Heart left ventricle (tissue), 16 donors: Measurements from ENCODE around the gene TNFAIP8L3. TPM values are rescaled to one million over a fixed set of nuclear protein-coding genes. Genes with fewer than 3 reads are reported as not detected.
"Not testable (repeated sequence)": the region's sequence is repeated elsewhere in the genome, so short reads cannot be mapped to it uniquely, and the experiment has no call there.

Source experiments
- ATAC-seq, 4 donors: fragments of 200-7000 bp; cut with Tn5 transposase; one replicate each; pipeline ENCODE4 v1.9.1; 2020 to 2022; ENCODE audit warnings: moderate library complexity in 4 of 4, mild to moderate bottlenecking in 3 of 4, moderate number of reproducible peaks in 1 of 4
- DNase-seq, 5 donors: peaks; one replicate each; pipeline ENCODE4 v3.0.0-alpha.2; 2020
- H3K27ac ChIP-seq, 12 donors: fragments of 200-600 bp; sonication (generic) in 4 of 12; one replicate each; pipeline versions ENCODE4 v1.5.0 to v1.8.0; 2016 to 2022; ENCODE audit warnings: mild to moderate bottlenecking in 2 of 12
- H3K27me3 ChIP-seq, 9 donors: fragments of 200-600 bp; sonication (generic) in 2 of 9; one replicate each; pipeline versions ENCODE4 v1.5.1 to v1.8.0; 2016 to 2022; ENCODE audit warnings: mild to moderate bottlenecking in 3 of 9
- H3K36me3 ChIP-seq, 9 donors: fragments of 200-600 bp; sonication (generic) in 2 of 9; one replicate each; pipeline versions ENCODE4 v1.5.0 to v1.8.0; 2018 to 2022; ENCODE audit warnings: mild to moderate bottlenecking in 2 of 9
- H3K4me1 ChIP-seq, 12 donors: fragments of 200-600 bp; sonication (generic) in 4 of 12; one replicate each; pipeline versions ENCODE4 v1.5.0 to v1.8.0; 2016 to 2022; ENCODE audit warnings: mild to moderate bottlenecking in 3 of 12
- H3K4me3 ChIP-seq, 12 donors: fragments of 200-600 bp; sonication (generic) in 4 of 12; one replicate each; pipeline versions ENCODE4 v1.5.0 to v1.8.0; 2017 to 2022; ENCODE audit warnings: mild to moderate bottlenecking in 9 of 12, moderate library complexity in 4 of 12
- H3K9me3 ChIP-seq, 12 donors: fragments of 200-600 bp; sonication (generic) in 4 of 12; one replicate each; pipeline versions ENCODE4 v1.5.0 to v1.8.0; 2016 to 2022; ENCODE audit warnings: mild to moderate bottlenecking in 1 of 12
- CTCF ChIP-seq, 12 donors: fragments of 200-600 bp; sonication (generic) in 4 of 12; IDR thresholded peaks; one replicate each; pipeline versions ENCODE4 v1.5.0 to v1.8.0; 2018 to 2022; ENCODE audit warnings: antibody characterized with exemption in 12 of 12, mild to moderate bottlenecking in 5 of 12
- POLR2A ChIP-seq, 2 donors: fragments of 450-650 bp; IDR thresholded peaks; one replicate each; pipeline ENCODE4 v1.6.1; 2017; ENCODE audit warnings: antibody characterized with exemption in 2 of 2, mild to moderate bottlenecking in 2 of 2, moderate library complexity in 2 of 2
- WGBS, 4 donors: extraction: QIAGEN DNeasy Blood & Tissue Kit in 2 of 4; methylation state at CpG; one replicate each; pipeline versions ENCODE4 v1.1.5 to v1.1.7; 2013 to 2018; 5-methylcytosine and 5-hydroxymethylcytosine counted together
- intact Hi-C, 10 donors: fragments of 100-400 bp; cut with DNase I; formaldehyde crosslinking; loops; one replicate each; pipeline versions ENCODE4 v1.11.1 to v1.14.2; 2022
- long read RNA-seq, 3 donors: library from polyadenylated mRNA; unstranded; transcript quantifications; one replicate each; pipeline ENCODE4 v2.0.0, GENCODE V29; 2020 to 2021
- polyA plus RNA-seq, 2 donors: library from polyadenylated mRNA; stranded (reverse); fragments of 200-250 nt; gene quantifications; one replicate each; pipeline ENCODE4 v1.2.3, GENCODE V29; 2013
- total RNA-seq, 9 donors: library from RNA; depleted of rRNA in 2 of 9; stranded (reverse); fragments of >200 nt in 2 of 9; fragmentation: NEBNext Ultra II Directional in 3 of 9; extraction: Animal tissue kit (Norgen Biotek cat#: 25700) in 3 of 9; gene quantifications; one replicate each; pipeline versions ENCODE4 v1.1.0 to v1.2.4, GENCODE V29; 2016 to 2023
- donor health status: ischemic (EF 13 %, LVEDD 7.1; RV severe dilation, severe dysfunction).
- donor health status: healthy with polysubstance abuse.
- donor health status: DM: no; HTN: yes; CAD: no.
- donor health status: DM: no; HTN: no; CAD: no.
- donor health status: ischemic (EF 25% LVEDD 6.9; RV normal size, moderate dysfunction).
- donor health status: ischemic (EF 25% LVEDD 5.7; RV mildly dilated, moderate dysfunction).
- donor health status: healthy.
- donor health status: DM: yes; HTN: yes; CAD: no.
- donor health status: ischemic (EF 35%, LVEDD 5.7; RV mildly dilated, moderate dysfunction).
- donor health status: nonischemic (EF 11% LVEDD 7.7; RV severe dilation, severe dysfunction).
- donor health status: DM: yes; HTN: yes; CAD: no.
- donor health status: PGD.
- donor health status: ischemic (EF 29% LVEDD 5.4; RV normal size, mild dysfunction).
- donor health status: nonischemic (EF 23%, LVEDD 6.1; RV moderate dilation, normal function).

The TNFAIP8L3 gene
- total RNA-seq, result 10 to 100 TPM in 1 of 9 donors, 1 to 10 TPM in 8; 1.3 to 14.1 (median 3.1) TPM
- polyA plus RNA-seq, result 10 to 100 TPM in 1 of 2 donors, 1 to 10 TPM in 1; 1.4 to 28.0 TPM
- long read RNA-seq, donor 1, transcript TNFAIP8L3-202 (2 exons, 2,002 nt), result major isoform, 10 of 12 reads
- long read RNA-seq, donor 1, partial matches to known transcripts, result 1 of 12 reads
- long read RNA-seq, donor 1, other reads (novel, unspliced or antisense), result 1 of 12 reads
- long read RNA-seq, donor 2, transcript TNFAIP8L3-202 (2 exons, 2,002 nt), result major isoform, 7 of 9 reads
- long read RNA-seq, donor 2, partial matches to known transcripts, result 1 of 9 reads
- long read RNA-seq, donor 2, other reads (novel, unspliced or antisense), result 1 of 9 reads
- long read RNA-seq, donor 3, transcript TNFAIP8L3-202 (2 exons, 2,002 nt), result major isoform, 23 of 29 reads
- long read RNA-seq, donor 3, partial matches to known transcripts, result 1 of 29 reads
- long read RNA-seq, donor 3, other reads (novel, unspliced or antisense), result 5 of 29 reads

GRCh38 chr15:51094606-51095569 is at the start of gene TNFAIP8L3:
Gene TNFAIP8L3, minus strand, starts transcription at chr15:51094906. Its CDS starts 311 bp downstream, at chr15:51094595.
- H3K27ac ChIP-seq, result peak within 1 kb of the TSS in 7 of 12 donors; percentile 15 to 66 (median 49)

GRCh38 chr15:51144021-51144532 is 49.4 kb upstream of the TNFAIP8L3 start:
- intact Hi-C loops, result no loop called here
- no peaks in the 10 kb centered on the region for H3K36me3 ChIP-seq
- H3K27me3 ChIP-seq, result no peaks in the 10 kb centered on the region
- H3K27ac ChIP-seq, result no peak overlapping the region
- DNase-seq (no peak), ATAC-seq (peak; percentile 42 to 94 (median 84))
- H3K9me3 ChIP-seq, result peaks cover 0 to 14% (median 4%) of the 10 kb centered on the region in 12 donors
- no peak overlapping the region for H3K4me3 ChIP-seq
- no peak for TF ChIP-seq POLR2A (IDR thresholded peaks at IDR 0.05)
- no peak for TF ChIP-seq CTCF (IDR thresholded peaks at IDR 0.05)
- H3K4me1 ChIP-seq, result peaks cover 0 to 6% (median 0%) of the 10 kb centered on the region in 12 donors
- 30 to 50% (median 37%) methylated on average over 3 of the region's 3 CpGs for WGBS, 4 donors

More at GRCh38 chr15:51094606-51095569, at the start of gene TNFAIP8L3:
- 2 to 4% (median 2%) methylated on average over 52 to 98 of the region's 98 CpGs for WGBS, 4 donors
- intact Hi-C loops, result no loop called here
- TF ChIP-seq POLR2A (IDR thresholded peaks at IDR 0.05) (no peak), CTCF (IDR thresholded peaks at IDR 0.05) (no peak)
- H3K9me3 ChIP-seq, result no peaks in the 10 kb centered on the region
- DNase-seq (peak; percentile 25 to 74 (median 47)), ATAC-seq (peak in 3 of 4 donors; percentile 68 to 82 (median 70))
- H3K27me3 ChIP-seq, result peaks cover 0 to 50% (median 0%) of the 10 kb centered on the region in 9 donors
- peaks cover 0 to 37% (median 18%) of the 10 kb centered on the region in 12 donors for H3K4me1 ChIP-seq
- peak within 1 kb of the TSS; percentile 41 to 75 (median 61) for H3K4me3 ChIP-seq
- H3K36me3 ChIP-seq, result no peaks in the 10 kb centered on the region

- 69 to 92% (median 91%) methylated on average over 2 of the region's 2 CpGs for WGBS, 4 donors
- intact Hi-C loops, result not testable (repeated sequence)
- H3K9me3 ChIP-seq, result peaks cover 0 to 14% (median 4%) of the 10 kb centered on the region in 12 donors
Observed at GRCh38 chr15:51140347-51140746, 45.6 kb upstream of the TNFAIP8L3 start.

GRCh38 chr15:51139091-51139490 is 44.4 kb upstream of the TNFAIP8L3 start:
- ATAC-seq (no peak), DNase-seq (no peak)
- H3K9me3 ChIP-seq, result peaks cover 0 to 14% (median 4%) of the 10 kb centered on the region in 12 donors
- H3K27me3 ChIP-seq, result no peaks in the 10 kb centered on the region
- WGBS, 4 donors, result 87 to 95% (median 91%) methylated on average over 1 of the region's 1 CpG
- H3K27ac ChIP-seq, result no peak overlapping the region
- intact Hi-C loops, result loop anchor here in 1 of 10 donors (10.0 kb wide), 1 partner anchor 64 kb away; no protein-coding TSS in a partner anchor
- no peaks in the 10 kb centered on the region for H3K36me3 ChIP-seq
- no peak overlapping the region for H3K4me3 ChIP-seq
- H3K4me1 ChIP-seq, result peaks cover 0 to 3% (median 0%) of the 10 kb centered on the region in 12 donors
- TF ChIP-seq POLR2A (IDR thresholded peaks at IDR 0.05), result no peak
- no peak for TF ChIP-seq CTCF (IDR thresholded peaks at IDR 0.05)

More at GRCh38 chr15:51140347-51140746, 45.6 kb upstream of the TNFAIP8L3 start:
- not testable (repeated sequence) for H3K4me3 ChIP-seq, ATAC-seq, H3K27me3 ChIP-seq, H3K4me1 ChIP-seq, H3K27ac ChIP-seq, DNase-seq, H3K36me3 ChIP-seq
